PC-3 (cell line): ENCODE data around the gene RMDN2. TPM values are rescaled to one million over a fixed set of nuclear protein-coding genes. Genes with fewer than 3 reads are reported as not detected.

ENCODE experiments used
- ATAC-seq: fragments of 200-7000 bp; cut with Tn5 transposase; 2 replicates; pipeline ENCODE4 v1.9.1; 2020; ENCODE audit warnings: mild to moderate bottlenecking, moderate library complexity
- BruUV-seq: library from RNA; stranded (reverse); fragments of 400-500 nt; replicated peaks from 2 replicates; lab custom pipeline; 2021; lab: Mats Ljungman, UMichigan
- CTCF ChIA-PET: fragments of 300-600 bp; sonication (Branson Sonifier 250); formaldehyde crosslinking; loops from one replicate; lab custom pipeline; 2022; ENCODE audit warnings: antibody characterized with exemption; lab: Charles Lee
- POLR2A ChIA-PET: fragments of 300-600 bp; sonication (Branson Sonifier 250); formaldehyde crosslinking; loops from one replicate; lab custom pipeline; 2022; ENCODE audit warnings: antibody characterized with exemption; ENCODE audit not compliant: unreplicated experiment; lab: Charles Lee
- DNase-seq: peaks from one replicate; pipeline ENCODE4 v3.0.0-alpha.2; 2015
- H2AFZ ChIP-seq: fragments of 300-600 bp; sonication (generic); 2 replicates; pipeline ENCODE4 v1.6.0; 2016; ENCODE audit warnings: antibody characterized with exemption, low read length
- H3F3A ChIP-seq: fragments of 300-600 bp; sonication (generic); one replicate; pipeline ENCODE4 v1.6.0; 2017; ENCODE audit warnings: antibody characterized with exemption, low read length, control low read depth, mild to moderate bottlenecking; ENCODE audit not compliant: unreplicated experiment
- H3K27ac ChIP-seq: fragments of 300-600 bp; sonication (generic); 2 replicates; pipeline ENCODE4 v1.5.1; 2016; ENCODE audit warnings: mild to moderate bottlenecking, low read length
- H3K27me3 ChIP-seq: fragments of 300-600 bp; sonication (generic); 2 replicates; pipeline ENCODE4 v1.6.1; 2016; ENCODE audit warnings: low read length, mixed read lengths
- H3K36me3 ChIP-seq: fragments of 300-600 bp; sonication (generic); 2 replicates; pipeline ENCODE4 v1.6.1; 2016; ENCODE audit warnings: low read depth, mixed run types, low read length, mixed read lengths
- H3K4me1 ChIP-seq: fragments of 300-600 bp; sonication (generic); 2 replicates; pipeline ENCODE4 v1.5.1; 2016; ENCODE audit warnings: low read length; ENCODE audit not compliant: insufficient read depth
- H3K4me2 ChIP-seq: fragments of 300-600 bp; sonication (generic); 2 replicates; pipeline ENCODE4 v1.6.0; 2016; ENCODE audit warnings: low read length
- H3K4me3 ChIP-seq: fragments of 300-600 bp; sonication (generic); 2 replicates; pipeline ENCODE4 v1.5.1; 2016; ENCODE audit warnings: mild to moderate bottlenecking, low read length, mixed read lengths
- H3K79me2 ChIP-seq: fragments of 300-600 bp; sonication (generic); 2 replicates; pipeline ENCODE4 v1.6.1; 2017; ENCODE audit warnings: low read length, mixed read lengths
- H3K9ac ChIP-seq: fragments of 300-600 bp; sonication (generic); 2 replicates; pipeline ENCODE4 v1.6.0; 2016; ENCODE audit warnings: mild to moderate bottlenecking, low read length
- H3K9me2 ChIP-seq: fragments of 300-600 bp; sonication (generic); replicated peaks from 2 replicates; pipeline ENCODE4 v1.6.1; 2016; ENCODE audit warnings: mixed run types, low read length, mixed read lengths
- H3K9me3 ChIP-seq: fragments of 300-600 bp; sonication (generic); 2 replicates; pipeline ENCODE4 v1.6.1; 2016; ENCODE audit warnings: low read length, mixed read lengths
- H4K20me1 ChIP-seq: fragments of 300-600 bp; sonication (generic); 2 replicates; pipeline ENCODE4 v1.6.1; 2016; ENCODE audit warnings: low read length, mixed read lengths
- EZH2 ChIP-seq: fragments of 300-600 bp; sonication (generic); IDR thresholded peaks from one replicate; pipeline ENCODE4 v1.6.1; 2017; ENCODE audit warnings: antibody characterized with exemption, mild to moderate bottlenecking, low read length; ENCODE audit not compliant: unreplicated experiment
- EZH2phosphoT487 ChIP-seq: fragments of 300-600 bp; sonication (generic); IDR thresholded peaks from 2 replicates; pipeline ENCODE4 v1.6.1; 2018; ENCODE audit warnings: mild to moderate bottlenecking, antibody characterized with exemption, low read length, borderline replicate concordance
- intact Hi-C: fragments of 100-400 bp; cut with micrococcal nuclease; formaldehyde crosslinking; loops from 2 replicates; pipeline ENCODE4 v1.9.0; 2023
- total RNA-seq: library from RNA; depleted of rRNA; stranded (reverse); fragments of >200 nt; gene quantifications from 2 replicates; pipeline ENCODE4 v1.2.3, GENCODE V29; 2014
- TF ChIP-seq, protein P1 (sequence below): fragments of 300-600 bp; sonication (generic); conservative IDR thresholded peaks from 2 replicates; pipeline ENCODE4 v1.5.1; 2017; ENCODE audit warnings: antibody characterized with exemption, low read depth, mild to moderate bottlenecking, low read length

RMDN2 gene
- total RNA-seq, 1 experiment from 2014 or later: 2.6 TPM

DNA sequence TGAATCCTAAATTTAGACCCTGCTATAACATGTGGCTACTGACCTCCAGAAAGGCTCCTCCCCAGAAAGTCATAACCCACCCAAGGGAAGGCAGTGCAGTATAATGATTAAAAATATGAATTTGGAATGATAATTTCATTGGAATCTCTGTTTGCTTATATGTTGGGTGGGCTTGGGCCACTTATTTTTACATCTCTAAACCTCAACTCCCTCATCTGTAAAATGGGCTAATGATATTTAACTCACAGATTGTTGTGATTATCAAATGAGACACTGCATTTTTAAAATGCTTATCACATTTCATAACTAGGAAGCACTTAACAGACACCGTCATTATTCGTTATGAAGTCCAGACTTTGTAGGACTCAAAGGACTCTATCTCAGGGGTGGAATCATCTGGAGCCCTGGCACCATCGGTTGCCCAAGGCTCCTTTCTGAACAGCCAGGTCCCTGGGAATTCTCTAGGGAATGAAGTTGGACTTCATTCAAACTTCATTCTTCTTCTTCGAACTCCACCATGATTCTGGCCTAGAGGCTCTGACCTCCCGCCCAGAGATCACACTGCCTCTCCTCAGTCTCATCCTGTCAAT lies 33.1 kb upstream of the RMDN2 start:
- CTCF ChIA-PET: interaction anchor here (0.5 to 1.0 kb wide), 2 partner anchors 15 to 383 kb away, joined by 5 read pairs; no protein-coding TSS in a partner anchor
- H2AFZ ChIP-seq: no peak overlapping the region

DNA sequence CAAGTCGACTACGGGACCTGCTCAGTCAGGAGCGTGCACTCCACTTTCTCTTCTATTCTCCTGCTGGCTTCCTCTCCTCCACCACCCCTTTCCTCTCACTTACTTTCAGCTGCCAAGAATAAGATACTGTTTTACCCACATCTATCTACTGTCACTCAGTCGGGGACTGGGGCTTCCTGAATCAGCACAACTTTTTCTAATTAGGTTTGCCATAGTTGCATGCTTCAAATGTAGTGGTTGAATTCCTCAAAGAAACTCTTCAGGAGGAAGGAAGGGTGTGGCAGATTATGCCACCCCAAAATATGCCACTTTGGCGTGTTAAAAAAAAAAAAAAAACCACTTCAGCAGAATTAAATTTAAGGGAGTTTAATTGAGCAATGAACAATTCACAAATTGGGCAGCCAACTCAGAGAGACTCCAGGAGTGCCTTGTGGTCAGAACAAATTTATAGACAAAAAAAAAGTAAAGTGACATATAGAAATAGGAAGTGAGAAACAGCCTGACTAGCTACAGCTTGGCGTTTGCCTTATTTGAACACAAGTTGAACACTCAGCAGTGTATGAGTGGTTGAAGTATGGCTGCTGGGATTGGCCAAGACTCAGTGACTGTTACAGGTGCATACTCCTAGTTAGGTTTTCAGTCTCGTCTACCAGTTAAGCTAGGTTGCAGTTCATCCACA lies 32.5 kb upstream of the RMDN2 start:
- H3K4me2 ChIP-seq: no peak overlapping the region
- H3K27me3 ChIP-seq: no peaks in the 10 kb centered on the region

More for the DNA sequence above, 33.1 kb upstream of the RMDN2 start:
- DNase-seq (no peak), ATAC-seq (no peak)
- intact Hi-C loops: loop anchor here (2.0 to 5.0 kb wide), 3 partner anchors 383 to 725 kb away; no protein-coding TSS in a partner anchor
- no peak overlapping the region for H3K4me3 ChIP-seq
- H3K27me3 ChIP-seq: no peaks in the 10 kb centered on the region
- no TSS peak for BruUV-seq
- no peak overlapping the region for H3K4me2 ChIP-seq
- no peaks in the 10 kb centered on the region for H3K79me2 ChIP-seq
- no peak overlapping the region for H3K27ac ChIP-seq
- H4K20me1 ChIP-seq: no peaks in the 10 kb centered on the region
- POLR2A ChIA-PET: no interaction called here
- no peaks in the 10 kb centered on the region for H3K9me2 ChIP-seq
- H3F3A ChIP-seq: no peaks in the 10 kb centered on the region
- no peaks in the 10 kb centered on the region for H3K9me3 ChIP-seq
- no peak overlapping the region for H3K9ac ChIP-seq
- no peak for TF ChIP-seq EZH2
- no peak for TF ChIP-seq EZH2phosphoT487
- TF ChIP-seq, protein P1, sequence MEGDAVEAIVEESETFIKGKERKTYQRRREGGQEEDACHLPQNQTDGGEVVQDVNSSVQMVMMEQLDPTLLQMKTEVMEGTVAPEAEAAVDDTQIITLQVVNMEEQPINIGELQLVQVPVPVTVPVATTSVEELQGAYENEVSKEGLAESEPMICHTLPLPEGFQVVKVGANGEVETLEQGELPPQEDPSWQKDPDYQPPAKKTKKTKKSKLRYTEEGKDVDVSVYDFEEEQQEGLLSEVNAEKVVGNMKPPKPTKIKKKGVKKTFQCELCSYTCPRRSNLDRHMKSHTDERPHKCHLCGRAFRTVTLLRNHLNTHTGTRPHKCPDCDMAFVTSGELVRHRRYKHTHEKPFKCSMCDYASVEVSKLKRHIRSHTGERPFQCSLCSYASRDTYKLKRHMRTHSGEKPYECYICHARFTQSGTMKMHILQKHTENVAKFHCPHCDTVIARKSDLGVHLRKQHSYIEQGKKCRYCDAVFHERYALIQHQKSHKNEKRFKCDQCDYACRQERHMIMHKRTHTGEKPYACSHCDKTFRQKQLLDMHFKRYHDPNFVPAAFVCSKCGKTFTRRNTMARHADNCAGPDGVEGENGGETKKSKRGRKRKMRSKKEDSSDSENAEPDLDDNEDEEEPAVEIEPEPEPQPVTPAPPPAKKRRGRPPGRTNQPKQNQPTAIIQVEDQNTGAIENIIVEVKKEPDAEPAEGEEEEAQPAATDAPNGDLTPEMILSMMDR: no peak
- H3K4me1 ChIP-seq: no peaks in the 10 kb centered on the region
- no peaks in the 10 kb centered on the region for H3K36me3 ChIP-seq

More for the DNA sequence above, 32.5 kb upstream of the RMDN2 start:
- DNase-seq: no peak
- Histone ChIP-seq H3K27ac (no peak overlapping the region), H3K79me2 (no peaks in the 10 kb centered on the region), H3K9me3 (no peaks in the 10 kb centered on the region), H3K36me3 (no peaks in the 10 kb centered on the region), H3K9ac (no peak overlapping the region), H3F3A (no peaks in the 10 kb centered on the region), H3K4me3 (no peak overlapping the region), H4K20me1 (no peaks in the 10 kb centered on the region), H3K9me2 (no peaks in the 10 kb centered on the region), H3K4me1 (no peaks in the 10 kb centered on the region), H2AFZ (no peak overlapping the region)
- BruUV-seq: no TSS peak
- ChIA-PET POLR2A (no interaction called here), CTCF (interaction anchor here (0.6 kb wide), 1 partner anchor 605 kb away, joined by 3 read pairs; no protein-coding TSS in a partner anchor)
- intact Hi-C loops: loop anchor here (5.0 kb wide), 2 partner anchors 495 to 725 kb away; no protein-coding TSS in a partner anchor
- TF ChIP-seq EZH2phosphoT487 (no peak), EZH2 (no peak)
- TF ChIP-seq, protein P1: no peak
- no peak for ATAC-seq
